ENCODE measurements around the gene NOP14.
"Not testable (repeated sequence)": the region's sequence is repeated elsewhere in the genome, so short reads cannot be mapped to it uniquely, and the experiment has no call there.

NOP14 gene

DNA sequence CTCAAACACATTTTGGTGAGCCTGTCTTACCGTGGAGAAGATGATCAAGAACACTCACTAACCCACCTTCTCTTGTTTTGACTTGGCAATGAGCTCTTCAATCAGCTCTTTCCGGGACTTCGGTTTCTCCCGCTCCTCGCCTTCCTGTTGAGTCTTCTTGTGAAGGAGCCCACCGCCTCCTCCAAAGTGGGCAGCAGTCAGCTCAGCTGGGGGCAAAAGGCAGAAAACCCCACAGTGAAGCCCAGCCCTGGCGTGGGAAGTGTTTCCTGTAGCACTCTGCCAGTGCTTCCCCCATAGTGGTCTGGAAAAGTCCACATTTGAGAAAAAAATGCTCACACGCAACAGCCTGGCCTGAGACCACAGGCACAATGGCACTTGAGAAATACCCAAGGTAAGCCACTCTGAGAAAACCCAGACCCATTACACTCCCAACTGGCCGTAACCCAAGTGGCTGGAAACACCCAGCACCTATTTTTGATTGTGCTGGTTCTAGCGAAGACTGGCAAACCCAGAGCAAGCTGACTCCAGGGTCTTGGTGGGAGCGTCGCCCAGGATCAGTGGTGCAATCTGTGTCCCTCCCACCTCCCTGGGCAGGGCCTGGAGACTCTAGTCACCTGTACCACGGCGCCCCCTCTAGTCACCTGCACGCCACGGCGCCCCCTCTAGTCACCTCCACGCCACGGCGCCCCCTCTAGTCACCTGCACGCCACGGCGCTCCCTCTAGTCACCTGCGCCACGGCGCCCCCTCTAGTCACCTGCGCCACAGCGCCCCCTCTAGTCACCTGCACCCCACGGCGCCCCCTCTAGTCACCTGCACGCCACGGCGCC is 8.6 kb downstream of the NOP14 start:
- H3K36me3 Mint-ChIP-seq (ENCODE audit: low read depth), result peaks cover 82% of the 10 kb centered on the region
- DNase-seq (ENCODE audit: low spot score), result peak; percentile 92
- no peaks in the 10 kb centered on the region for H3K27me3 Mint-ChIP-seq (ENCODE audit: low read depth)
- H3K4me3 Mint-ChIP-seq, result peak overlapping the region; percentile 43
- peaks cover 47% of the 10 kb centered on the region for H3K4me1 Mint-ChIP-seq (ENCODE audit: low read depth)
- H3K9me3 Mint-ChIP-seq, result no peaks in the 10 kb centered on the region
- peak overlapping the region; percentile 93 for H3K27ac Mint-ChIP-seq

GRCh38 chr4:2953496-2953895 is 9.7 kb downstream of the NOP14 start:
- peaks cover 41% of the 10 kb centered on the region for H3K4me1 Mint-ChIP-seq (ENCODE audit: low read depth)
- no peaks in the 10 kb centered on the region for H3K9me3 Mint-ChIP-seq
- no peak for DNase-seq (ENCODE audit: low spot score)
- peaks cover 85% of the 10 kb centered on the region for H3K36me3 Mint-ChIP-seq (ENCODE audit: low read depth)
- peak overlapping the region; percentile 43 for H3K4me3 Mint-ChIP-seq
- no peaks in the 10 kb centered on the region for H3K27me3 Mint-ChIP-seq (ENCODE audit: low read depth)
- peak overlapping the region; percentile 93 for H3K27ac Mint-ChIP-seq

- Mint-ChIP-seq H3K4me3 (no peak overlapping the region), H3K4me1 (ENCODE audit: low read depth) (peaks cover 24% of the 10 kb centered on the region), H3K36me3 (ENCODE audit: low read depth) (peaks cover 80% of the 10 kb centered on the region), H3K27me3 (ENCODE audit: low read depth) (no peaks in the 10 kb centered on the region), H3K9me3 (no peaks in the 10 kb centered on the region), H3K27ac (peak overlapping the region; percentile 23)
- DNase-seq (ENCODE audit: low spot score), result no peak
Observed at GRCh38 chr4:2950221-2950989, 12.8 kb downstream of the NOP14 start.

DNA sequence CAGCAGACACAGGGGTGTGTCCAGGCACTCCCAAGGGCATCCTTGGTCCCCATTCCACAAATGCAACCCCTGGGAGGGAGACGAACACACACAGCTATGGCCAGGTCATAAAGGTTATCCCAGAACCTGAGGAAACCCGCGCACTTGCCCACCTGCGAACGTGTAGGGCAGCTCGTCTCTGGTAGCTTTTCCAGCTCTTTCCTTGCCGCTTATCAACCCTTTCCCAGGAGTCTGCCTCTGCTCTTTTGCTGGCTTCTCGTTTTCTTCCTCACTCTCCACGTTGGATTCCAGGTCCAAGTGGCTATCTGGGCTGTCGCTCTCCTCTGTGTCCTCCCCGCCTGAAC is 13.5 kb downstream of the NOP14 start:
- H3K36me3 Mint-ChIP-seq (ENCODE audit: low read depth), result peaks cover 80% of the 10 kb centered on the region
- H3K27me3 Mint-ChIP-seq (ENCODE audit: low read depth), result no peaks in the 10 kb centered on the region
- DNase-seq (ENCODE audit: low spot score), result no peak
- H3K27ac Mint-ChIP-seq, result no peak overlapping the region
- no peak overlapping the region for H3K4me3 Mint-ChIP-seq
- H3K4me1 Mint-ChIP-seq (ENCODE audit: low read depth), result peaks cover 20% of the 10 kb centered on the region
- no peaks in the 10 kb centered on the region for H3K9me3 Mint-ChIP-seq

DNA sequence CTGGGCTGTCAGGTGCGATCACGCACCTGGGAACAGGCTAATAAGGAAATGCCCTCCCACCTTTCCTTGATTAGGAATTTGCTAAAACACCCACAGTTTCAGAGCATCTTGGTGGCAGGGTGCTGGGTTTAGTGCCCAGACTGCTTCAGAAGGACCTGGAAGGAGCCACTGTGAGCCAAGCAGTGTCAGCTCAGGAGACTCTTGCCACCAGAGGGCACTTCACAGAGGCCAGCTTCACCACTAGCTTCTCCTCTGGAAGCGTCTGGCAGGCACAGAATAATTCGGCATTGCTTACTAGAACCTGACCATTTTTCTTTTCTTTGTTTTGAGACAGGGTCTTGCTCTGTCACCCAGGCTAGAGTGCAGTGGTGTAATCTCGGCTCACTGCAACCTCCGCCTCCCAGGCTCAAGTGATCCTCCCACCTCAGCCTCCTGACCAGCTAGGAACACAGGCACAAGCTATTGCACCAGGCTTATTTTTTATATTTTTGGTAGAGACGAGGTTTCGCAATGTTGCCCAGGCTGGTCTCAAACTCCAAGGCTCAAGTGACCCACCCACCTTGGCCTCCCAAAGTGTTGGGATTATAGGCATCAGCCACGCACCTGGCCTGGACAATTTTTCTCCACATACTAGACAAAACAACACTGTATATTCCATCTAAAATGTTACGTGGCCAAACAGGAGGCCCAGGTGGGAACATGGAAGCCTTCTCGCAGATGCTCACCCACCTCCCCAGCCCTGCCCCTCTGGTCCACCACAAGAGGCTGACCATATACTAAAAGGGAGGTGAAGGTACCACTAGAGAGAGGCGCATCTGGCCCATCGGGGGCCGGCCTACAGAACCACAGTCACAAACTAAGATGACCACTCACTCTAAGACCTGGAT is 14.1 kb downstream of the NOP14 start:
- DNase-seq (ENCODE audit: low spot score), result no peak
- Mint-ChIP-seq H3K36me3 (ENCODE audit: low read depth) (peaks cover 78% of the 10 kb centered on the region), H3K27ac (no peak overlapping the region), H3K27me3 (ENCODE audit: low read depth) (no peaks in the 10 kb centered on the region), H3K9me3 (no peaks in the 10 kb centered on the region), H3K4me1 (ENCODE audit: low read depth) (peaks cover 15% of the 10 kb centered on the region), H3K4me3 (no peak overlapping the region)

DNA sequence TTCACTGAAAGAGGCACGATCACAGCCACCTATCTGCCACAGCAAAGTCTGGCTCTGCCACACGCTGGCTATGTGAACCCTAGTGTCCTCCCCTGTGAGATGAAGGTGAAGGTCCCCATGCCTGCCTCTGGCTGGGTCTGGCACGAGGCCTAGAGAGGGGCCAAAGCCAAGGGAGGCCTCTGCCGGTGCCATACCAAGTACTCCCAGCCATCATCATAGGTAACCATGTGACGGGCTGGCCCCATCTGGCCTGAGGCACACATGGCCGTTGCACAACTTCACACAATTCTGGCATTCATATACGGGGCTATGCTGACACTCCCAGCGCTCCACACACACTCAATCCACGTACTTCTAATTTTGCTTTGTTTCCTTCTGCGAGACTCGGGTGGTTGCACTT is 15.3 kb downstream of the NOP14 start:
- Mint-ChIP-seq H3K36me3 (ENCODE audit: low read depth) (peaks cover 73% of the 10 kb centered on the region), H3K27ac (no peak overlapping the region), H3K27me3 (ENCODE audit: low read depth) (no peaks in the 10 kb centered on the region), H3K4me1 (ENCODE audit: low read depth) (peaks cover 6% of the 10 kb centered on the region), H3K9me3 (no peaks in the 10 kb centered on the region), H3K4me3 (no peak overlapping the region)
- no peak for DNase-seq (ENCODE audit: low spot score)

GRCh38 chr4:2946812-2947600 is 16.2 kb downstream of the NOP14 start:
- Mint-ChIP-seq H3K4me3 (no peak overlapping the region), H3K36me3 (ENCODE audit: low read depth) (peaks cover 76% of the 10 kb centered on the region), H3K9me3 (no peaks in the 10 kb centered on the region), H3K27me3 (ENCODE audit: low read depth) (no peaks in the 10 kb centered on the region), H3K4me1 (ENCODE audit: low read depth) (peaks cover 7% of the 10 kb centered on the region), H3K27ac (no peak overlapping the region)
- no peak for DNase-seq (ENCODE audit: low spot score)

- not testable (repeated sequence) for H3K9me3 Mint-ChIP-seq; H3K4me1 Mint-ChIP-seq (ENCODE audit: low read depth); H3K27ac Mint-ChIP-seq; DNase-seq (ENCODE audit: low spot score); H3K27me3 Mint-ChIP-seq (ENCODE audit: low read depth); H3K4me3 Mint-ChIP-seq
- H3K36me3 Mint-ChIP-seq (ENCODE audit: low read depth), result peaks cover 69% of the 10 kb centered on the region
Observed at GRCh38 chr4:2945619-2946604, 17.3 kb downstream of the NOP14 start.

DNA sequence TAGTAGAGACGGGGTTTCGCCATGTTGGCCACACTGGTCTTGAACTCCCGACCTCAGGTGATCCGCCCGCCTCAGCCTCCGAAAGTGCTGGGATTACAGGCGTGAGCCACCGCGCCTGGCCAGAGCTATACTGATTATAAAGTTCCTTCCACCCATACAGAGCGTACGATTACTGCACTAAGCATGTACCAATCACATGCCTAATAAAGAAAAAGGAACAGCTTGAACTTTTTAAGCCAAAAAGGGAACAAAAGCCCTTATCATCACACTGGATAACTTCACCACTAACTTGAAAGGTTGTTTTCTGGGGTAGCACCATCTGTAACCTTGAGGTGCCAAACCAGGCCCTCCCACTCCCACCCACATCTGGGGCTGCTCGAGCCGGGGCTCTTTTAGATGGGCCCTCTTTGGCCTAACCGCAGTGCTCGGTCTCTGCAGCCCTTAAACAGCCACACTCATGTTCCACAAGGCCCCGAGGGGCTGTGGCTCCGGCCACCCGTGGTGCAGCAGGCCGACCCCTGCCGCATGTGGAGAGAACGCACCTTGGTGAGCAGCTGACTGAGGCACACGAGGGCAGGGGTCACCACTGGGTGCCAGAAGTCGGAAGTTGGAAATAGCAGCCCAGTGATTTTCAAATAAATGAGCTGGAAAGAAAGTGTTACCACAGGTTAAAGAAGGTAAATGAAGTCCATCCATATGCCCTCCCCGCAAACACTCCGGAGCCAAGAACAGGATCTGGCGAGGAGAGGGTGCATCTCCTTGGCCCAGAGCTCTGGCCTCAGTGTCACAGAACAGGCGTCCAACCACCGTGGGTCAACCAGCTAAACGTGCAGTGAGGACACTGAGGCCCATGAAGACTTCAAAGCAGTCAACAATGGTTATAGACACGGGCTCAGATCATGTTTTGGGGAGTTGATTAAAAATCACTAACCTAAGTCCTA is 18.4 kb downstream of the NOP14 start:
- no peaks in the 10 kb centered on the region for H3K27me3 Mint-ChIP-seq (ENCODE audit: low read depth)
- H3K4me3 Mint-ChIP-seq, result no peak overlapping the region
- H3K36me3 Mint-ChIP-seq (ENCODE audit: low read depth), result peaks cover 68% of the 10 kb centered on the region
- no peaks in the 10 kb centered on the region for H3K9me3 Mint-ChIP-seq
- no peak overlapping the region for H3K27ac Mint-ChIP-seq
- peaks cover 4% of the 10 kb centered on the region for H3K4me1 Mint-ChIP-seq (ENCODE audit: low read depth)
- DNase-seq (ENCODE audit: low spot score), result no peak

DNA sequence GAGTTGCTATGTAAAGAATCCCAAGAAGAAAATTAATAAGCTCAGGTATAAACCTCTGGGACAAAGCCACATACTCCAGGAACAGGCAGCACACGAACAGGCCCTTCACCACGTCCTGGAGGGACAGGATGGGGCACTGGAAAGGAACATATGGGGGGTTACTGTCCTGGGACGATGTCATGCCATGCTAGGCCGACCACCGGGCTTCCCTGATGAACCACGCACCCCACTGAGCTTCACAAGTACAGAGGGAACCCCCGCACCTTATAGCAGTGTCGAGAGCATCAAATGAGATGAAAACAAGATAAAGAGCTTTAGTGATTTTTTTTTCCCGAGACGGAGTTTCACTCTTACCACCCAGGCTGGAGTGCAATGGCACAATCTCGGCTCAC is 19.1 kb downstream of the NOP14 start:
- H3K27ac Mint-ChIP-seq, result no peak overlapping the region
- peaks cover 3% of the 10 kb centered on the region for H3K4me1 Mint-ChIP-seq (ENCODE audit: low read depth)
- peaks cover 68% of the 10 kb centered on the region for H3K36me3 Mint-ChIP-seq (ENCODE audit: low read depth)

GRCh38 chr4:2943364-2944090 is 19.7 kb downstream of the NOP14 start:
- Mint-ChIP-seq H3K4me3 (no peak overlapping the region), H3K4me1 (ENCODE audit: low read depth) (peaks cover 3% of the 10 kb centered on the region), H3K9me3 (no peaks in the 10 kb centered on the region), H3K27ac (no peak overlapping the region), H3K27me3 (ENCODE audit: low read depth) (no peaks in the 10 kb centered on the region), H3K36me3 (ENCODE audit: low read depth) (peaks cover 68% of the 10 kb centered on the region)
- no peak for DNase-seq (ENCODE audit: low spot score)

More for the DNA sequence above, 19.1 kb downstream of the NOP14 start:
- no peak overlapping the region for H3K4me3 Mint-ChIP-seq
- H3K27me3 Mint-ChIP-seq (ENCODE audit: low read depth), result no peaks in the 10 kb centered on the region
- no peak for DNase-seq (ENCODE audit: low spot score)
- no peaks in the 10 kb centered on the region for H3K9me3 Mint-ChIP-seq
